Measurements from ENCODE around the gene SS18L1. TPM values are rescaled to one million over a fixed set of nuclear protein-coding genes. Genes with fewer than 3 reads are reported as not detected.

SS18L1 gene
- total RNA-seq, 1 donor: 8.9 TPM

DNA sequence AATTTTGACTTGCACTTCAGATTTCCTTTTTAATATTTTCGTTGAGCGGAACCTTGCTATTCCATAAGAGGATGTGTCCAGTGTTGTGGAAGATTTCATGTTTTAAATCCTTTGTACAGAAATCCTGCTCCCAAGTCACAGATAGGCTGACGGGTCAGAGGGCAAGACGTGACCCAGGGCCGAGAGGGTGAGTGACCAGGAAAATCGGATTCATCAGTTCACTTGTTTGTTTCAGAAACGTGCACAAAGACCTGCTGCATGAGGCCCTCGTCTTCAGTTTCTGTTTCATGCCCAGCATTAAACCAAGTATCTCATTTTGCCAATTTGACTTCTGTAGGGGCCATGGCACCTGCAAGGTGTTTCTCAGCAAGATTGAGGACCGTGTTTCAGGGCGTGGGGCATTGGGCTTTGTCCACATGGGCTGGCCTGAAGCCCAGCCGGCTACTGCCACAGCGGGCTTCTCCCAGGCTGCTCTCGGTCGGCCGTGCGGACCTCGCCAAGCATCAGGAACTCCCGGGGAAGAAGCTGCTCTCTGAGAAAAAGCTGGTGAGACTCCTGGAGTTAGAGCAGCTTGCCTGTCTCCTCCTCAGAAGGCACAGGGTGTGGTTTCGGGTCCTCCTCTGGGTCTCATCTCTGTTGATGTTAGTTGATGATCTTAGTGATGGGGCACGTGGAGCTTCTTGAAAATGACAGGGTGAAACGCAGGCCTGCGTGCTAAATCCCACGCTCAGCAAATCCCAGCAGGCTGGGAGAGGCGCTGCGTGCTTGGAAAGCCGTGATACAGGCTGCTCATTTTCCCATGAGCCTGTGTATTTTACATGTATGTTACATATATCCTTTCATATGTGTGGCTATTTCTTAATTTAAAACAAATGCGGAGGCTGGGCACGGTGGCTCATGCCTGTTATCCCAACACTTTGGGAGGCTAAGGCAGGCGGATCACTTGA lies 49.8 kb downstream of the SS18L1 start:
- DNase-seq (ENCODE audit: low read depth): no peak

DNA sequence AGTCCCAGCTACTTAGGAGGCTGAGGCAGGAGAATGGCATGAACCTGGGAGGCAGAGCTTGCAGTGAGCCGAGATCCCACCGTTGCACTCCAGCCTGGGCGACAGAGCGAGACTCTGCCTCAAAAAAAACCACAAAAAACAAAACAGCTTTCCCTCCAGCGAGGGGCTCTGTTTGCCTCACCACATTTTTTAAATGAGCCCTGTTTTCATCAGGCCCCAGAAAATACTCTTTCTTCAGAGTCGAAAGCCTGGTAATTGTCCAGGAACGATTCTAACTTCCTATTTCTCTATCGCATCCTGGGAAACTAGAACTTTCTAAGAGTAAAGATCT lies 51.5 kb downstream of the SS18L1 start:
- no peak for DNase-seq (ENCODE audit: low read depth)
- TF ChIP-seq, protein P1, sequence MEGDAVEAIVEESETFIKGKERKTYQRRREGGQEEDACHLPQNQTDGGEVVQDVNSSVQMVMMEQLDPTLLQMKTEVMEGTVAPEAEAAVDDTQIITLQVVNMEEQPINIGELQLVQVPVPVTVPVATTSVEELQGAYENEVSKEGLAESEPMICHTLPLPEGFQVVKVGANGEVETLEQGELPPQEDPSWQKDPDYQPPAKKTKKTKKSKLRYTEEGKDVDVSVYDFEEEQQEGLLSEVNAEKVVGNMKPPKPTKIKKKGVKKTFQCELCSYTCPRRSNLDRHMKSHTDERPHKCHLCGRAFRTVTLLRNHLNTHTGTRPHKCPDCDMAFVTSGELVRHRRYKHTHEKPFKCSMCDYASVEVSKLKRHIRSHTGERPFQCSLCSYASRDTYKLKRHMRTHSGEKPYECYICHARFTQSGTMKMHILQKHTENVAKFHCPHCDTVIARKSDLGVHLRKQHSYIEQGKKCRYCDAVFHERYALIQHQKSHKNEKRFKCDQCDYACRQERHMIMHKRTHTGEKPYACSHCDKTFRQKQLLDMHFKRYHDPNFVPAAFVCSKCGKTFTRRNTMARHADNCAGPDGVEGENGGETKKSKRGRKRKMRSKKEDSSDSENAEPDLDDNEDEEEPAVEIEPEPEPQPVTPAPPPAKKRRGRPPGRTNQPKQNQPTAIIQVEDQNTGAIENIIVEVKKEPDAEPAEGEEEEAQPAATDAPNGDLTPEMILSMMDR (IDR thresholded peaks at IDR 0.05; ENCODE audit: insufficient read depth, low read length): no peak
- H3K4me3 ChIP-seq (ENCODE audit: low read depth, low read length): no peak overlapping the region

More for the DNA sequence above, 49.8 kb downstream of the SS18L1 start:
- TF ChIP-seq, protein P1 (IDR thresholded peaks at IDR 0.05; ENCODE audit: insufficient read depth, low read length): no peak
- H3K4me3 ChIP-seq (ENCODE audit: low read depth, low read length): no peak overlapping the region

DNA sequence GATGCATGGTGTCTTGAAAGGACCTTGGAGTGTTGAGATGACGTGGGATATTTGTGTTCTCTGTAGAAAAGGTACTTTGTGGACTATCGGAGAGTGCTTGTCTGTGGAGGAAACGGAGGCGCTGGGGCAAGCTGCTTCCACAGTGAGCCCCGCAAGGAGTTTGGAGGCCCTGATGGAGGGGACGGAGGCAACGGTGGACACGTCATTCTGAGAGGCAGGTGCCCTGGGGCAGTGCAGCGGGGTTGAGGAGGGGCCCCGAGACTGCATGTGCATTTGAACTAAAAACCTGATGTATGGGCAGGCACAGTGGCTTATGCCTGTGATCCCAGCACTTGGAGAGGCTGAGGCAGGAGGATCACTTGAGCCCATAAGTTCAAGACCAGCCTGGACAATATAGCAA lies 52.2 kb downstream of the SS18L1 start:
- TF ChIP-seq, protein P1 (IDR thresholded peaks at IDR 0.05; ENCODE audit: insufficient read depth, low read length): no peak
- H3K4me3 ChIP-seq (ENCODE audit: low read depth, low read length): no peak overlapping the region
- DNase-seq (ENCODE audit: low read depth): no peak

DNA sequence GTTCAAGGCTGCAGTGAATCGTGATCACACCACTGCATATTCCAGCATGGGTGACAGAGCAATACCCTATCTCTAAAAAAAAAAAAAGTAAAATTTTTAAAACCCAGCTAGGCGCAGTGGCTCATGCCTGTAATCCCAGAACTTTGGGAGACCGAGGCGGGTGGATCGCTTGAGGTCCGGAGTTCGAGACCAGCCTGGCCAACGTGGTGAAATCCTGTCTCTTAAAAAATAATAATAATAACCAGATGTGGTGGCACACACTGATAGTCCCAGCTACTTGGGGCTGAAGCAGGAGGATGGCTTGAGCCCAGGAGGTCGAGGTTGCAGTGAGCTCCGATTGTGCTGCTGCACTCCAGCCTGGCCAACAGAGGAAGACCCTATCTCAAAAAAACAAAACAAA lies 52.7 kb downstream of the SS18L1 start:
- DNase-seq (ENCODE audit: low read depth): no peak
- H3K4me3 ChIP-seq (ENCODE audit: low read depth, low read length): no peak overlapping the region
- TF ChIP-seq, protein P1 (IDR thresholded peaks at IDR 0.05; ENCODE audit: insufficient read depth, low read length): no peak

DNA sequence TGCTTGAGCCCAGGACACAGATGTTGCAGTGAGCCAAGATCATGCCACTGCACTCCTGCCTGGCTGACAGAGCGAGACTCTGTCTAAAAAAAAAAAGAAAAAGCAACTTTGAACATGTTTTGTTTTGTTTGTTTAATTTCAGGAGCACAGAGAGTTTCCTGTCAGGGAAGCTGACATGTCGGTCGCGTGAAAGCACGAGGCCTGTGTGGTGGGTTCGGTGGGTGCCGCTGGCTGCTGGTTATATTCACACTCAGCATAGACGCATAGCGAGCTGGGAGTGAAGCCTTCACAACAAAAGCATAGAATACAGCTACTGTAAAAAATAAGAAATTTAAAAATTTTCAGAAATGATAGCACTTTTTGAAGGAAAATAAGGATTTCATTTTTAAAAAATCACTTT lies 53.7 kb downstream of the SS18L1 start:
- TF ChIP-seq, protein P1 (IDR thresholded peaks at IDR 0.05; ENCODE audit: insufficient read depth, low read length): no peak
- H3K4me3 ChIP-seq (ENCODE audit: low read depth, low read length): no peak overlapping the region
- DNase-seq (ENCODE audit: low read depth): no peak

DNA sequence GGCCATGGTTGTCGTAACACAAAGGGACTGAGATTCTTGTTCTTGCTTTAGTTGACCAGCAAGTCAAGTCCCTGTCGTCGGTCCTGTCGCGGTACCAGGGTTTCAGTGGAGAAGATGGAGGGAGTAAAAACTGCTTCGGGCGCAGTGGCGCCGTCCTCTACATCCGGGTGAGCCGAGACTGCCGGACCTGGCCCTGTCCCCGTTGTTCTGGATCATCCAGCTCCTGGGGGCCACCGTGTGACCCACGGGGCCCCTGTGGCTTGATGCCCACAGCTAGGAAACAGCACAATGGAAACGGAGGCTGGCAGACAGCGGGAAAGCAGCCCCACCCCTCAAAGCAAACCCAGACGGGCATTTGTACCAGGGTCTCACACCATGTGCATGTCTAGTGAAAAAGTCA lies 54.2 kb downstream of the SS18L1 start:
- no peak for DNase-seq (ENCODE audit: low read depth)
- no peak overlapping the region for H3K4me3 ChIP-seq (ENCODE audit: low read depth, low read length)
- TF ChIP-seq, protein P1 (IDR thresholded peaks at IDR 0.05; ENCODE audit: insufficient read depth, low read length): no peak

Data from fibroblast of the aortic adventitia (primary cell).